Spleen (tissue), 11 donors: ENCODE results near the gene GALNTL6. TPM values are rescaled to one million over a fixed set of nuclear protein-coding genes. Genes with fewer than 3 reads are reported as not detected.
"Not testable (repeated sequence)": the region's sequence is repeated elsewhere in the genome, so short reads cannot be mapped to it uniquely, and the experiment has no call there.

Experiments used
- DNase-seq: peaks from one replicate; pipeline ENCODE4 v3.0.0-alpha.2; 2020
- H3K27ac ChIP-seq, 8 donors: fragments of 200-600 bp; sonication (generic) in 7 of 8; 1 replicate in 4 of 8; 2 replicates in 4 of 8; pipeline versions ENCODE4 v1.5.0 to v1.8.0; 2016 to 2021; ENCODE audit warnings: inconsistent platforms in 4 of 8, mild to moderate bottlenecking in 4 of 8, moderate library complexity in 1 of 8
- H3K27me3 ChIP-seq, 7 donors: fragments of 200-600 bp; sonication (generic) in 6 of 7; replicated peaks in 1 of 7; 1 replicate in 4 of 7; 2 replicates in 3 of 7; pipeline versions ENCODE4 v1.5.0 to v1.8.0; 2016 to 2021; ENCODE audit warnings: inconsistent platforms in 3 of 7, mild to moderate bottlenecking in 1 of 7
- H3K36me3 ChIP-seq, 6 donors: fragments of 200-600 bp; sonication (generic) in 5 of 6; 1 replicate in 4 of 6; 2 replicates in 2 of 6; pipeline versions ENCODE4 v1.5.0 to v1.8.0; 2016 to 2021; ENCODE audit warnings: inconsistent platforms in 2 of 6
- H3K4me1 ChIP-seq, 6 donors: fragments of 200-600 bp; sonication (generic) in 5 of 6; 1 replicate in 3 of 6; 2 replicates in 3 of 6; pipeline versions ENCODE4 v1.5.0 to v1.8.0; 2016 to 2021; ENCODE audit warnings: inconsistent platforms in 3 of 6
- H3K4me3 ChIP-seq, 8 donors: fragments of 200-600 bp; sonication (generic) in 7 of 8; 1 replicate in 4 of 8; 2 replicates in 4 of 8; pipeline versions ENCODE4 v1.5.0 to v1.8.0; 2016 to 2021; ENCODE audit warnings: inconsistent platforms in 4 of 8, mild to moderate bottlenecking in 4 of 8, moderate library complexity in 2 of 8
- H3K9me3 ChIP-seq, 8 donors: fragments of 200-600 bp; sonication (generic) in 7 of 8; 1 replicate in 4 of 8; 2 replicates in 4 of 8; pipeline versions ENCODE4 v1.5.0 to v1.8.0; 2016 to 2021; ENCODE audit warnings: inconsistent platforms in 4 of 8
- POLR2A ChIP-seq, 3 donors: fragments of 450-650 bp; IDR thresholded peaks; one replicate each; pipeline ENCODE4 v1.5.1; 2017; ENCODE audit warnings: antibody characterized with exemption in 3 of 3, mild to moderate bottlenecking in 1 of 3
- POLR2AphosphoS5 ChIP-seq, 3 donors: sonication (generic); formaldehyde crosslinking; IDR thresholded peaks; one replicate each; pipeline ENCODE4 v1.5.1; 2017; ENCODE audit warnings: antibody characterized with exemption in 3 of 3
- WGBS, 5 donors: extraction: QIAGEN DNeasy Blood & Tissue Kit in 3 of 5; methylation state at CpG; one replicate each; pipeline versions ENCODE4 v1.1.5 to v1.1.7; 2013 to 2018; 5-methylcytosine and 5-hydroxymethylcytosine counted together
- intact Hi-C: fragments of 100-400 bp; cut with DNase I; formaldehyde crosslinking; loops from one replicate; pipeline ENCODE4 v1.15.0; 2023; ENCODE audit warnings: low total_unique reads
- polyA plus RNA-seq, 3 donors: library from polyadenylated mRNA; stranded (reverse); fragments of 200-250 nt; gene quantifications; one replicate each; pipeline ENCODE4 v1.2.1, GENCODE V29; 2013
- total RNA-seq, 7 donors: library from RNA; depleted of rRNA in 3 of 7; stranded (reverse); fragments of >200 nt in 3 of 7; fragmentation: NEBNext Ultra II Directional in 4 of 7; extraction: Animal tissue kit (Norgen Biotek cat#: 25700) in 4 of 7; gene quantifications; one replicate each; pipeline versions ENCODE4 v1.1.0 to v1.2.1, GENCODE V29; 2016 to 2021
- TF ChIP-seq, protein P1 (sequence below), 11 experiments: fragments of 200-600 bp in 7 of 11; fragments of 450-650 bp in 4 of 11; sonication (generic) in 4 of 11; IDR thresholded peaks in 8 of 11; conservative IDR thresholded peaks in 3 of 11; 1 replicate in 7 of 11; 2 replicates in 4 of 11; pipeline versions ENCODE4 v1.4.0 to v1.8.0; 2016 to 2021; ENCODE audit warnings: antibody characterized with exemption in 11 of 11, inconsistent platforms in 4 of 11, mild to moderate bottlenecking in 1 of 11
- donor health status: healthy with polysubstance abuse.
- donor health status: DM: no; HTN: no; CAD: no; lungs with moderate emphysema.
- donor health status: DM: no; HTN: no; CAD: no.
- donor health status: Bipolar disorder and iron deficiency.
- donor health status: healthy.
- donor health status: DM: no; HTN: no; CAD: no.
- donor health status: DM: yes; HTN: yes; CAD: no.

Gene GALNTL6
- total and polyA plus RNA-seq, 10 donors: 3.2 to 12.5 (median 7.1) TPM

- WGBS, 5 donors: 60 to 92% (median 89%) methylated on average over 1 to 7 of the region's 7 CpGs
- intact Hi-C loops: no loop called here
Observed at GRCh38 chr4:172974586-172974985, 1161.4 kb downstream of the GALNTL6 start.

GRCh38 chr4:172975651-172976229 is 1162.5 kb downstream of the GALNTL6 start:
- no peak for DNase-seq
- TF ChIP-seq, protein P1, sequence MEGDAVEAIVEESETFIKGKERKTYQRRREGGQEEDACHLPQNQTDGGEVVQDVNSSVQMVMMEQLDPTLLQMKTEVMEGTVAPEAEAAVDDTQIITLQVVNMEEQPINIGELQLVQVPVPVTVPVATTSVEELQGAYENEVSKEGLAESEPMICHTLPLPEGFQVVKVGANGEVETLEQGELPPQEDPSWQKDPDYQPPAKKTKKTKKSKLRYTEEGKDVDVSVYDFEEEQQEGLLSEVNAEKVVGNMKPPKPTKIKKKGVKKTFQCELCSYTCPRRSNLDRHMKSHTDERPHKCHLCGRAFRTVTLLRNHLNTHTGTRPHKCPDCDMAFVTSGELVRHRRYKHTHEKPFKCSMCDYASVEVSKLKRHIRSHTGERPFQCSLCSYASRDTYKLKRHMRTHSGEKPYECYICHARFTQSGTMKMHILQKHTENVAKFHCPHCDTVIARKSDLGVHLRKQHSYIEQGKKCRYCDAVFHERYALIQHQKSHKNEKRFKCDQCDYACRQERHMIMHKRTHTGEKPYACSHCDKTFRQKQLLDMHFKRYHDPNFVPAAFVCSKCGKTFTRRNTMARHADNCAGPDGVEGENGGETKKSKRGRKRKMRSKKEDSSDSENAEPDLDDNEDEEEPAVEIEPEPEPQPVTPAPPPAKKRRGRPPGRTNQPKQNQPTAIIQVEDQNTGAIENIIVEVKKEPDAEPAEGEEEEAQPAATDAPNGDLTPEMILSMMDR (IDR thresholded peaks at IDR 0.05 in 8 of 11, conservative IDR thresholded peaks at IDR 0.05 in 3 of 11): no peak
- TF ChIP-seq POLR2AphosphoS5 (IDR thresholded peaks at IDR 0.05) (no peak), POLR2A (IDR thresholded peaks at IDR 0.05) (no peak)
- intact Hi-C loops: no loop called here
- 91 to 94% (median 93%) methylated on average over 14 of the region's 14 CpGs for WGBS, 5 donors
- Histone ChIP-seq H3K4me1 (no peaks in the 10 kb centered on the region), H3K36me3 (no peaks in the 10 kb centered on the region), H3K4me3 (no peak overlapping the region), H3K27ac (no peak overlapping the region), H3K27me3 (peaks cover 0 to 27% (median 0%) of the 10 kb centered on the region in 7 donors), H3K9me3 (peaks cover 0 to 9% (median 4%) of the 10 kb centered on the region in 8 donors)

More at GRCh38 chr4:172974586-172974985, 1161.4 kb downstream of the GALNTL6 start:
- Histone ChIP-seq H3K27ac (no peak overlapping the region), H3K36me3 (no peaks in the 10 kb centered on the region), H3K27me3 (peaks cover 0 to 27% (median 0%) of the 10 kb centered on the region in 7 donors), H3K9me3 (peaks cover 0 to 21% (median 16%) of the 10 kb centered on the region in 8 donors), H3K4me1 (no peaks in the 10 kb centered on the region), H3K4me3 (no peak overlapping the region)
- no peak for DNase-seq
- TF ChIP-seq, protein P1 (IDR thresholded peaks at IDR 0.05 in 8 of 11, conservative IDR thresholded peaks at IDR 0.05 in 3 of 11): no peak
- TF ChIP-seq POLR2AphosphoS5 (IDR thresholded peaks at IDR 0.05) (no peak), POLR2A (IDR thresholded peaks at IDR 0.05) (no peak)

DNA sequence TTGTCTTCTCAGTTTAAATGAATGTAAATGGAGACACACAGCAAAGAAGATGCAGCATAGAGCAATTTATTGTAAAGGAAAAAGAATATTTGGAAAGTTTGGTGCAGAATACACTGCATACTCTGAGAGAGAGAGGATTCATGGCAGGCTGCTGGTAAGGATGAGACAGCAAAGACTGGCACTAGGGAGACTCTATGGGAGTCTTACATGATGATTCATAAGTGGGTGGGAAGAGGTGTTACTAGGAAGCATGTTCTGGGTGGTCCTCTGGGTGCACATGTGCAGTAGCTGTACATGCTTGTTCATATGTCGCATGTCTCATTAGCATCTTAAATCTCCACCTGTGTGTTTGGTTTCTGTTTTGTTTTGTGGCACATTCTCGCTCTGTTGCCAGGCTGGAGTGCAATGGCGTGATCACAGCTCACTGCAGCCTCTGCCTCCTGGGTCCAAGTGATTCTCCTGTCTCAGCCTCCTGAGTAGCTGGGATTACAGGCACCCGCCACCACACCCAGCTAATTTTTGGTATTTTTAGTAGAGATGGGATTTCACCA is 1164.4 kb downstream of the GALNTL6 start:
- WGBS, 5 donors: 84 to 93% (median 90%) methylated on average over 4 of the region's 4 CpGs
- H3K27ac ChIP-seq, H3K9me3 ChIP-seq, H3K36me3 ChIP-seq, DNase-seq, H3K4me1 ChIP-seq, H3K4me3 ChIP-seq, intact Hi-C loops: not testable (repeated sequence)
- H3K27me3 ChIP-seq: peaks cover 0 to 27% (median 0%) of the 10 kb centered on the region in 7 donors

- no peak for DNase-seq
- peaks cover 0 to 27% (median 0%) of the 10 kb centered on the region in 7 donors for H3K27me3 ChIP-seq
- WGBS, 5 donors: 74 to 89% (median 86%) methylated on average over 4 of the region's 4 CpGs
- no peak overlapping the region for H3K27ac ChIP-seq
- H3K4me3 ChIP-seq: no peak overlapping the region
- intact Hi-C loops: no loop called here
- H3K4me1 ChIP-seq: no peaks in the 10 kb centered on the region
- no peaks in the 10 kb centered on the region for H3K9me3 ChIP-seq
- no peak for TF ChIP-seq POLR2AphosphoS5 (IDR thresholded peaks at IDR 0.05)
- no peak for TF ChIP-seq POLR2A (IDR thresholded peaks at IDR 0.05)
- TF ChIP-seq, protein P1 (IDR thresholded peaks at IDR 0.05 in 8 of 11, conservative IDR thresholded peaks at IDR 0.05 in 3 of 11): no peak
- no peaks in the 10 kb centered on the region for H3K36me3 ChIP-seq
Observed at GRCh38 chr4:172978848-172979247, 1165.6 kb downstream of the GALNTL6 start.
